Measurements from ENCODE around the gene JAGN1.
"Not testable (repeated sequence)": the region's sequence is repeated elsewhere in the genome, so short reads cannot be mapped to it uniquely, and the experiment has no call there.

The JAGN1 gene

GRCh38 chr3:9938966-9939365 lies 48.6 kb downstream of the JAGN1 start:
- H3K4me2 ChIP-seq (ENCODE audit: low read depth, low read length, poor library complexity, severe bottlenecking) = no peak overlapping the region
- no peaks in the 10 kb centered on the region for H3K27me3 ChIP-seq (ENCODE audit: low read length)
- H3K9me3 ChIP-seq (ENCODE audit: insufficient read depth, low read length) = no peaks in the 10 kb centered on the region
- H3K36me3 ChIP-seq (ENCODE audit: low read length) = no peaks in the 10 kb centered on the region
- H4K20me1 ChIP-seq (ENCODE audit: low read depth, low read length) = no peaks in the 10 kb centered on the region
- no peak overlapping the region for H2AFZ ChIP-seq (ENCODE audit: low read depth, low read length, severe bottlenecking)
- H3K79me2 ChIP-seq (ENCODE audit: insufficient read depth, low read length) = no peaks in the 10 kb centered on the region
- TF ChIP-seq, protein P1, sequence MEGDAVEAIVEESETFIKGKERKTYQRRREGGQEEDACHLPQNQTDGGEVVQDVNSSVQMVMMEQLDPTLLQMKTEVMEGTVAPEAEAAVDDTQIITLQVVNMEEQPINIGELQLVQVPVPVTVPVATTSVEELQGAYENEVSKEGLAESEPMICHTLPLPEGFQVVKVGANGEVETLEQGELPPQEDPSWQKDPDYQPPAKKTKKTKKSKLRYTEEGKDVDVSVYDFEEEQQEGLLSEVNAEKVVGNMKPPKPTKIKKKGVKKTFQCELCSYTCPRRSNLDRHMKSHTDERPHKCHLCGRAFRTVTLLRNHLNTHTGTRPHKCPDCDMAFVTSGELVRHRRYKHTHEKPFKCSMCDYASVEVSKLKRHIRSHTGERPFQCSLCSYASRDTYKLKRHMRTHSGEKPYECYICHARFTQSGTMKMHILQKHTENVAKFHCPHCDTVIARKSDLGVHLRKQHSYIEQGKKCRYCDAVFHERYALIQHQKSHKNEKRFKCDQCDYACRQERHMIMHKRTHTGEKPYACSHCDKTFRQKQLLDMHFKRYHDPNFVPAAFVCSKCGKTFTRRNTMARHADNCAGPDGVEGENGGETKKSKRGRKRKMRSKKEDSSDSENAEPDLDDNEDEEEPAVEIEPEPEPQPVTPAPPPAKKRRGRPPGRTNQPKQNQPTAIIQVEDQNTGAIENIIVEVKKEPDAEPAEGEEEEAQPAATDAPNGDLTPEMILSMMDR (IDR thresholded peaks at IDR 0.05; ENCODE audit: insufficient read depth, low read length, poor library complexity, severe bottlenecking) = no peak
- no peak for TF ChIP-seq EZH2phosphoT487 (conservative IDR thresholded peaks at IDR 0.05; ENCODE audit: low read length)
- no peak overlapping the region for H3K4me3 ChIP-seq (ENCODE audit: insufficient read depth, low read length, poor library complexity, severe bottlenecking)
- H3K9ac ChIP-seq (ENCODE audit: low read length) = no peak overlapping the region
- H3K9me2 ChIP-seq (replicated peaks; ENCODE audit: insufficient read depth, low read length) = no peaks in the 10 kb centered on the region
- H3F3A ChIP-seq (ENCODE audit: insufficient read depth) = 0 out of 2 replicates have a peak, but pooled peaks cover 4% of the 10 kb centered on the region
- no peak overlapping the region for H3K27ac ChIP-seq (ENCODE audit: low read depth, low read length)

DNA sequence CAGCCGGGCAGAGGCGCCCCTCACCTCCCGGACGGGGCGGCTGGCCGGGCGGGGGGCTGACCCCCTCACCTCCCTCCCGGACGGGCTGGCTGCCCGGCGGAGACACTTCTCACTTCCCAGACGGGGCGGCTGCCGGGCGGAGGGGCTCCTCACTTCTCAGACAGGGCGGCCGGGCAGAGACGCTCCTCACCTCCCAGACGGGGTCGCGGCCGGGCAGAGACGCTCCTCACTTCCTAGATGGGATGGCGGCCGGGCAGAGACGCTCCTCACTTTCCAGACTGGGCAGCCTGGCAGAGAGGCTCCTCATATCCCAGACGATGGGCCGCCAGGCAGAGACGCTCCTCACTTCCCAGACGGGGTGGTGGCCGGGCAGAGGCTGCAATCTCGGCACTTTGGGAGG lies 49.5 kb downstream of the JAGN1 start:
- not testable (repeated sequence) for H3K9me3 ChIP-seq (ENCODE audit: insufficient read depth, low read length); H3K4me3 ChIP-seq (ENCODE audit: insufficient read depth, low read length, poor library complexity, severe bottlenecking); H3K36me3 ChIP-seq (ENCODE audit: low read length); H2AFZ ChIP-seq (ENCODE audit: low read depth, low read length, severe bottlenecking); H3K4me2 ChIP-seq (ENCODE audit: low read depth, low read length, poor library complexity, severe bottlenecking); H3F3A ChIP-seq (ENCODE audit: insufficient read depth); H4K20me1 ChIP-seq (ENCODE audit: low read depth, low read length); H3K9ac ChIP-seq (ENCODE audit: low read length); H3K27ac ChIP-seq (ENCODE audit: low read depth, low read length); H3K9me2 ChIP-seq (replicated peaks; ENCODE audit: insufficient read depth, low read length); H3K79me2 ChIP-seq (ENCODE audit: insufficient read depth, low read length); H3K27me3 ChIP-seq (ENCODE audit: low read length)

DNA sequence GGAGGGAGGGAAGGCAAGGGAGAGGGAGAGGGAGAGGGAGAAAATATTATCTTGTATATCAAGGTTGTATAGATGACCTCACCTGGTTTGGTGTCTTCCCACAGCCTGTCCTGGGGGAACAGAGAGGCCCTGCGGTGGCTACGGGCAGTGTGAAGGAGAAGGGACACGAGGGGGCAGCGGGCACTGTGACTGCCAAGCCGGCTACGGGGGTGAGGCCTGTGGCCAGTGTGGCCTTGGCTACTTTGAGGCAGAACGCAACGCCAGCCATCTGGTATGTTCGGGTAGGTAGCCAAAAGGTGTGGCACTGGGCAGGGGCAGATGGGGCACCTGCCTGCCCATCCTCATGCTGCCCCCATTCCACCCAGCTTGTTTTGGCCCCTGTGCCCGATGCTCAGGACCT lies 50.3 kb downstream of the JAGN1 start:
- H3K79me2 ChIP-seq (ENCODE audit: insufficient read depth, low read length) = no peaks in the 10 kb centered on the region
- H3K9me3 ChIP-seq (ENCODE audit: insufficient read depth, low read length) = no peaks in the 10 kb centered on the region
- H3K27me3 ChIP-seq (ENCODE audit: low read length) = no peaks in the 10 kb centered on the region
- H4K20me1 ChIP-seq (ENCODE audit: low read depth, low read length) = no peaks in the 10 kb centered on the region
- no peaks in the 10 kb centered on the region for H3K36me3 ChIP-seq (ENCODE audit: low read length)
- H3K27ac ChIP-seq (ENCODE audit: low read depth, low read length) = no peak overlapping the region
- no peaks in the 10 kb centered on the region for H3K9me2 ChIP-seq (replicated peaks; ENCODE audit: insufficient read depth, low read length)
- no peak overlapping the region for H3K4me3 ChIP-seq (ENCODE audit: insufficient read depth, low read length, poor library complexity, severe bottlenecking)
- TF ChIP-seq, protein P1 (IDR thresholded peaks at IDR 0.05; ENCODE audit: insufficient read depth, low read length, poor library complexity, severe bottlenecking) = no peak
- TF ChIP-seq EZH2phosphoT487 (conservative IDR thresholded peaks at IDR 0.05; ENCODE audit: low read length) = no peak
- H3K4me2 ChIP-seq (ENCODE audit: low read depth, low read length, poor library complexity, severe bottlenecking) = no peak overlapping the region
- H3F3A ChIP-seq (ENCODE audit: insufficient read depth) = no peaks in the 10 kb centered on the region
- H3K9ac ChIP-seq (ENCODE audit: low read length) = no peak overlapping the region
- H2AFZ ChIP-seq (ENCODE audit: low read depth, low read length, severe bottlenecking) = no peak overlapping the region

- Histone ChIP-seq H3K4me3 (ENCODE audit: insufficient read depth, low read length, poor library complexity, severe bottlenecking) (no peak overlapping the region), H3K4me2 (ENCODE audit: low read depth, low read length, poor library complexity, severe bottlenecking) (no peak overlapping the region), H3K9me2 (replicated peaks; ENCODE audit: insufficient read depth, low read length) (no peaks in the 10 kb centered on the region), H2AFZ (ENCODE audit: low read depth, low read length, severe bottlenecking) (no peak overlapping the region), H4K20me1 (ENCODE audit: low read depth, low read length) (no peaks in the 10 kb centered on the region), H3K27me3 (ENCODE audit: low read length) (no peaks in the 10 kb centered on the region), H3K9ac (ENCODE audit: low read length) (no peak overlapping the region), H3F3A (ENCODE audit: insufficient read depth) (no peaks in the 10 kb centered on the region), H3K9me3 (ENCODE audit: insufficient read depth, low read length) (no peaks in the 10 kb centered on the region), H3K79me2 (ENCODE audit: insufficient read depth, low read length) (no peaks in the 10 kb centered on the region), H3K36me3 (ENCODE audit: low read length) (no peaks in the 10 kb centered on the region), H3K27ac (ENCODE audit: low read depth, low read length) (no peak overlapping the region)
- no peak for TF ChIP-seq EZH2phosphoT487 (conservative IDR thresholded peaks at IDR 0.05; ENCODE audit: low read length)
- TF ChIP-seq, protein P1 (IDR thresholded peaks at IDR 0.05; ENCODE audit: insufficient read depth, low read length, poor library complexity, severe bottlenecking) = no peak
These were observed 51.8 kb downstream of the JAGN1 start for GRCh38 chr3:9942164-9942563.
